Body of pancreas (tissue), 4 donors: ENCODE data around the gene IRF7. TPM values are rescaled to one million over a fixed set of nuclear protein-coding genes. Genes with fewer than 3 reads are reported as not detected.

ENCODE experiments used
- ATAC-seq: fragments of 150-250 bp; one replicate; pipeline ENCODE4 v1.9.1; 2016
- DNase-seq, 4 donors: peaks; one replicate each; pipeline ENCODE4 v3.0.0-alpha.2; 2019
- H3K27ac ChIP-seq, 4 donors: fragments of 200-600 bp; sonication (generic); 1 replicate in 3 of 4; 2 replicates in 1 of 4; pipeline versions ENCODE4 v1.5.1 to v1.6.1; 2016 to 2019; ENCODE audit warnings: mild to moderate bottlenecking in 1 of 4, mixed read lengths in 1 of 4, moderate library complexity in 1 of 4
- H3K27me3 ChIP-seq, 2 donors: fragments of 200-600 bp; sonication (generic); one replicate each; pipeline ENCODE4 v1.6.0; 2016; ENCODE audit warnings: mild to moderate bottlenecking in 1 of 2
- H3K36me3 ChIP-seq, 2 donors: fragments of 200-600 bp; sonication (generic); replicated peaks in 1 of 2; 2 replicates each; pipeline ENCODE4 v1.5.1; 2016; ENCODE audit warnings: low read depth in 2 of 2; ENCODE audit not compliant: insufficient read depth in 1 of 2
- H3K4me1 ChIP-seq: fragments of 200-600 bp; sonication (generic); one replicate; pipeline ENCODE4 v1.6.0; 2016
- H3K4me3 ChIP-seq, 2 donors: fragments of 200-600 bp; sonication (generic); 1 replicate in 1 of 2; 2 replicates in 1 of 2; pipeline ENCODE4 v1.5.1; 2016 to 2019
- H3K9me3 ChIP-seq, 3 donors: fragments of 200-600 bp; sonication (generic); 1 replicate in 2 of 3; 2 replicates in 1 of 3; pipeline ENCODE4 v1.5.1; 2016
- CTCF ChIP-seq, 7 experiments: fragments of 450-650 bp in 4 of 7; fragments of 200-600 bp in 3 of 7; sonication (generic) in 3 of 7; IDR thresholded peaks; one replicate each; pipeline ENCODE4 v1.5.1; 2016 to 2019; ENCODE audit warnings: antibody characterized with exemption in 7 of 7
- POLR2A ChIP-seq, 3 donors: fragments of 450-650 bp; IDR thresholded peaks; one replicate each; pipeline ENCODE4 v1.6.1; 2016; ENCODE audit warnings: antibody characterized with exemption in 3 of 3, mild to moderate bottlenecking in 2 of 3
- WGBS, 2 donors: methylation state at CpG; one replicate each; pipeline ENCODE4 v1.1.5; 2017; 5-methylcytosine and 5-hydroxymethylcytosine counted together
- intact Hi-C: fragments of 100-400 bp; cut with DNase I; formaldehyde crosslinking; loops from one replicate; pipeline ENCODE4 v1.15.1; 2023
- total RNA-seq, 2 donors: library from RNA; depleted of rRNA; stranded (reverse); fragments of >200 nt; gene quantifications; one replicate each; pipeline ENCODE4 v1.1.0, GENCODE V29; 2016

The IRF7 gene
- total RNA-seq, 2 donors from 2014 or later = 10.4 to 10.9 TPM

GRCh38 chr11:598005-598680 lies 17.6 kb downstream of the IRF7 start:
- Histone ChIP-seq H3K36me3 (peaks cover 10 to 43% of the 10 kb centered on the region in 2 donors), H3K4me3 (no peak overlapping the region), H3K27ac (no peak overlapping the region), H3K27me3 (no peaks in the 10 kb centered on the region), H3K4me1 (no peaks in the 10 kb centered on the region), H3K9me3 (no peaks in the 10 kb centered on the region)
- 90 to 93% methylated on average over 7 to 30 of the region's 30 CpGs for WGBS, 2 donors
- intact Hi-C loops = no loop called here
- TF ChIP-seq POLR2A (IDR thresholded peaks at IDR 0.05) = no peak
- no peak for TF ChIP-seq CTCF (IDR thresholded peaks at IDR 0.05)
- DNase-seq = no peak
- no peak for ATAC-seq

GRCh38 chr11:597166-597725 lies 18.5 kb downstream of the IRF7 start:
- intact Hi-C loops = no loop called here
- H3K36me3 ChIP-seq = peaks cover 18 to 45% of the 10 kb centered on the region in 2 donors

GRCh38 chr11:596374-596773 lies 19.4 kb downstream of the IRF7 start:
- Histone ChIP-seq H3K4me1 (no peaks in the 10 kb centered on the region), H3K4me3 (no peak overlapping the region), H3K36me3 (peaks cover 18 to 41% of the 10 kb centered on the region in 2 donors), H3K27me3 (no peaks in the 10 kb centered on the region), H3K9me3 (no peaks in the 10 kb centered on the region), H3K27ac (no peak overlapping the region)
- ATAC-seq (no peak), DNase-seq (no peak)
- WGBS, 2 donors = 90 to 92% methylated on average over 10 of the region's 10 CpGs
- TF ChIP-seq CTCF (IDR thresholded peaks at IDR 0.05) (no peak), POLR2A (IDR thresholded peaks at IDR 0.05) (no peak)
- intact Hi-C loops = no loop called here

More at GRCh38 chr11:597166-597725, 18.5 kb downstream of the IRF7 start:
- Histone ChIP-seq H3K27ac (no peak overlapping the region), H3K27me3 (no peaks in the 10 kb centered on the region), H3K9me3 (no peaks in the 10 kb centered on the region), H3K4me3 (no peak overlapping the region), H3K4me1 (no peaks in the 10 kb centered on the region)
- no peak for TF ChIP-seq CTCF (IDR thresholded peaks at IDR 0.05)
- no peak for TF ChIP-seq POLR2A (IDR thresholded peaks at IDR 0.05)
- DNase-seq (no peak), ATAC-seq (no peak)
- 85 to 89% methylated on average over 4 to 29 of the region's 29 CpGs for WGBS, 2 donors

GRCh38 chr11:595400-595799 lies 20.4 kb downstream of the IRF7 start:
- no peak for ATAC-seq
- H3K36me3 ChIP-seq = peaks cover 18 to 41% of the 10 kb centered on the region in 2 donors
- DNase-seq = no peak
- 87 to 90% methylated on average over 3 to 10 of the region's 10 CpGs for WGBS, 2 donors
- H3K27me3 ChIP-seq = no peaks in the 10 kb centered on the region
- intact Hi-C loops = no loop called here
- TF ChIP-seq POLR2A (IDR thresholded peaks at IDR 0.05) (no peak), CTCF (IDR thresholded peaks at IDR 0.05) (no peak)
- no peak overlapping the region for H3K4me3 ChIP-seq
- no peaks in the 10 kb centered on the region for H3K4me1 ChIP-seq
- no peaks in the 10 kb centered on the region for H3K9me3 ChIP-seq
- H3K27ac ChIP-seq = no peak overlapping the region

GRCh38 chr11:593347-593746 lies 22.4 kb downstream of the IRF7 start:
- Histone ChIP-seq H3K36me3 (peaks cover 18 to 41% of the 10 kb centered on the region in 2 donors), H3K4me1 (no peaks in the 10 kb centered on the region), H3K27ac (no peak overlapping the region), H3K9me3 (no peaks in the 10 kb centered on the region), H3K27me3 (no peaks in the 10 kb centered on the region), H3K4me3 (no peak overlapping the region)
- DNase-seq (no peak), ATAC-seq (no peak)
- intact Hi-C loops = no loop called here
- WGBS, 2 donors = 91 to 96% methylated on average over 12 to 14 of the region's 21 CpGs
- no peak for TF ChIP-seq CTCF (IDR thresholded peaks at IDR 0.05)
- no peak for TF ChIP-seq POLR2A (IDR thresholded peaks at IDR 0.05)
